GM03348 (cell line): ENCODE results near the gene SLC9A3.

Experiments
- DNase-seq: peaks from one replicate; pipeline ENCODE4 v3.0.0; 2012; ENCODE audit warnings: low spot score

SLC9A3 gene

GRCh38 chr5:428754-429452 lies 95.3 kb downstream of the SLC9A3 start:
- no peak for DNase-seq

- no peak for DNase-seq
These were observed 96.0 kb downstream of the SLC9A3 start for GRCh38 chr5:428219-428618.

GRCh38 chr5:427415-428087 lies 96.7 kb downstream of the SLC9A3 start:
- no peak for DNase-seq

GRCh38 chr5:426392-426976 lies 97.8 kb downstream of the SLC9A3 start:
- DNase-seq: no peak

- DNase-seq: no peak
These were observed 98.5 kb downstream of the SLC9A3 start for GRCh38 chr5:425714-426113.

DNA sequence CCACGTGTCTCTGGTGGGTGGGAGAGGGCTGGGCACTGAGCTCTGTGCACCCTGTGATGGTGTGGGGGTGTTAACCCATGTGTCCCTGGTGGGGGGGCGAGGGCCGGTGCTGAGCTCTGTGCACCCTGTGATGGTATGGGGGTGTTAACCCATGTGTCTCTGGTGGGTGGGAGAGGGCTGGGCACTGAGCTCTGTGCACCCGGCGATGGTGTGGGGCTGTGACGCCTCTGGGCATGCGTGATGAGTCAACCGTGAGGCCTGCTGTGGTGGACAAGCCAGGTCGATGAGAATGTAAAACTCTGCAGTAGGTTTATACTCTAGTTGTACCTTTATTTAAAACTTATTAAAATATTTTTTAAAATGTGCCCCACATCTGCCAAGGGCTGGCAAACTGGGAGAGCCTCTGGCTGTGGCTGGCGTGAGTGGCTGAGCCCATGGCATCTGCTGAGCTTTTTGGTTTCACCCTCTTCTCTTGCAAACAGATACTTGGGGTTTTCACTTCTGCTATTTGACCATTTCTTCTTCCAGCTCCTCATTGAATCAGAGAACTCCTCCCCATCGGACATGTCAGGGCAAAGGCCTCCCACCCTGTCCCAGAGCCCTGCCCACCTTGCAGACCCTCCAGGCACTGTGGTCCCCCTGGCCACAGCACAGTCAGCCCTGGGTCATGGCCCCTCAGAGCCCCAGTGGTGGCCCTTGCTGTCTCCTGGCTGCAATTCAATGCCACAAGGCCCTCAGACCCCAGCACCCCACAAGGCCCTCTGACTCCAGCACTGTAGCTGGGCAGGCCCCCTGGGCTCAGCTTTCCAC lies 99.7 kb downstream of the SLC9A3 start:
- DNase-seq: no peak

- DNase-seq: no peak
These were observed 100.5 kb downstream of the SLC9A3 start for GRCh38 chr5:423626-424261.

DNA sequence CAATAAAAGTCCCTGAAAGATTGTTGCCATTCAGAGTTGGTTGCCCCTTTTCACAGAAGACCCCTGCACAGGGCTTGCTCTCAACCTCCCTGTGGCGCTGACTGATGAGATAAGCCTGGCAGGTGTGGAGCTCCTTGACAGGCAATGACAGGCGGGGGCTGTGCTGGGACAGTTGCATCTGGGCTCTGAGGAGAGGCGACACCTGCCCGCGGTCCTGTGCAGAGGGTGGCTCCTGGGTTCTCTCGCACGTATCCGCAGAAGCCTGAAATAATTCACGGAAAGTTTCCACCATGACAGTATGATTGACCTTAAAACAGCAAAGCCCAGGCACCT lies 101.0 kb downstream of the SLC9A3 start:
- no peak for DNase-seq

- DNase-seq: no peak
These were observed 101.7 kb downstream of the SLC9A3 start for GRCh38 chr5:422323-423232.

GRCh38 chr5:421901-422300 lies 102.3 kb downstream of the SLC9A3 start:
- DNase-seq: no peak

- no peak for DNase-seq
These were observed 102.9 kb downstream of the SLC9A3 start for GRCh38 chr5:421287-421880.

GRCh38 chr5:420632-421286 lies 103.5 kb downstream of the SLC9A3 start:
- DNase-seq: no peak
